Stimulated activated CD8-positive, alpha-beta memory T cell treated with anti-CD3 and anti-CD28 coated beads, Interleukin-2, amount 100 ng/mL, for 48 hours (primary cell): ENCODE measurements around the gene TMPRSS2.
"Not testable (repeated sequence)": the region's sequence is repeated elsewhere in the genome, so short reads cannot be mapped to it uniquely, and the experiment has no call there.

ENCODE experiments used
- DNase-seq, 2 donors: peaks; one replicate each; pipeline ENCODE4 v3.0.0-alpha.2; 2020; ENCODE audit warnings: low read depth in 2 of 2

TMPRSS2 gene

DNA sequence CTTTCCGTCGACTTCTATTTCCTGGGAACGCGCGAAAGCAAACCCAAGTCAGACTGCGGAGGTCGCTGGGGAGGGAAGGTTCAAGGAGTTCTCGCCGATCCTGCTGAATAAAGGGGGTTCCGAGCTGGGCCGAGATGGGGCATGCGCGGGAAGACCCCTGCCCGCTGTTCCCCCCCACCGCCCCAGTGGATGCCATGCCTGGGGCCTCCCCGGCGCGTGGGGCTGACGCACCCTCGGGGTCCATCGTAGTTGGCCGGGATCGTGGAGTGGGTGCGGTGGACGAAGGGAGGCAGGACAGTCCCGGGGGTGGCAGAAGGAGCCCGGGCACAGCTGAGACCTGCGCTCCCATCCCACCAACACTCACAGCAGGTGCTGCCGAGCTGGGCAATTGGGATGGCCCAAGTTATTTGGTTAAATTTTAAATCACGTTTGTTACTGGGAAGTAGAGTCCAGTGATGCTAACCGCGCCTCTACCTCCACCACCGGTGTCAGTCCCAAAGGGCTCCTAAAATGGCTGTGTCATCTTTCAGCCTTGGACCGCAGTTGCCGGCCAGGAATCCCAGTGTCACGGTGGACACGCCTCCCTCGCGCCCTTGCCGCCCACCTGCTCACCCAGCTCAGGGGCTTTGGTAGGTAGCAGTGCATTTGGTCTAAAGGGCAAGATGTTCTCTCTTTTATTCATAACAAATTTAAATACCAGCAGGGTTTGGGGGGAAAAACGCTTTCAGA, 81.1 kb downstream of the TMPRSS2 start:
- no peak for DNase-seq

DNA sequence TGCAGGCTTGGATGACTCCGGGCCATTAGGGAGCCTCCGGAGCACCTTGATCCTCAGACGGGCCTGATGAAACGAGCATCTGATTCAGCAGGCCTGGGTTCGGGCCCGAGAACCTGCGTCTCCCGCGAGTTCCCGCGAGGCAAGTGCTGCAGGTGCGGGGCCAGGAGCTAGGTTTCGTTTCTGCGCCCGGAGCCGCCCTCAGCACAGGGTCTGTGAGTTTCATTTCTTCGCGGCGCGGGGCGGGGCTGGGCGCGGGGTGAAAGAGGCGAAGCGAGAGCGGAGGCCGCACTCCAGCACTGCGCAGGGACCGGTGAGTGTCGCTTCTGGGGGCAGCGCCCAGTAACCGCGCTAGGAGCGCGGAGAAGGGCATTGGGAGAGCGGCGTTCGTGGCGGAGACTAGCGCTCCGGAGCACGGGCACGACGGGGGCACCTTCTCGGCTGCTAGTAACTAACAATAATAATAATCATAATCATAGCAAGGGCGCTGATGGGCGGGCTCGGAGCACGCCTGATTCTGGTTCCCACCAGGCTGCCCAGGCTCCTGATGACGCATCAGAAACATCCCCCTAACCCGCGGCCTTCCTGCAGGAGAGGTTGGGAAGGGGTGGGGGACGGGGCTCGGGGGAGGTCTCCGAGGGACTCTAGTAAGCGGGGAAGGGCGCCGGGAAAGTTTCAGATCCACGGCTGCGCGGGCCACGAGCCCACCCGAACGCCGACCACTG, 81.8 kb downstream of the TMPRSS2 start, which contains the start of gene MX1:
Gene MX1 (plus strand): TSS at position 286 of the 722 bp plus-strand sequence. CDS start 5,832 bp downstream, outside the sequence.
- DNase-seq, result peak; percentile 61 to 73

DNA sequence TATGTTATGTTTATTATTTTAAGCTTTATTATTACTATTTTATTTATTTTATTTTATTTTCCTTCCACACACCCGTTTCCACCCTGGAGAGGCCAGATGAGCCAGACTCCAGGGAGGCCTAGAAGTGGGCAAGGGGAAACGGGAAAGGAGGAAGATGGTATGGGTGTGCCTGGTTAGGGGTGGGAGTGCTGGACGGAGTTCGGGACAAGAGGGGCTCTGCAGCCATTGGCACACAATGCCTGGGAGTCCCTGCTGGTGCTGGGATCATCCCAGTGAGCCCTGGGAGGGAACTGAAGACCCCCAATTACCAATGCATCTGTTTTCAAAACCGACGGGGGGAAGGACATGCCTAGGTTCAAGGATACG, 82.4 kb downstream of the TMPRSS2 start:
- DNase-seq, result no peak

DNA sequence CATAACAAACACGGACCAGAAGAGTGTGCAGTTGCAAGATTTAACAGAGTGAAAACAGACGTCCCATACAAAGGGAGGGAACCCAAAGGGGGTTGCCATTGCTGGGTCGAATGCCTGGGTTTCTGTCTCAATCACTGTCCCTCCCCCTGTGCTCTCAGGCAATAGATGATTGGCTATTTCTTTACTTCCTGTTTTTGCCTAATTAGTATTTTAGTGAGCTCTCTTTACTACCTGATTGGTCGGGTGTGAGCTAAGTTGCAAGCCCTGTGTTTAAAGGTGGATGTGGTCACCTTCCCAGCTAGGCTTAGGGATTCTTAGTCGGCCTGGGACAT, 84.7 kb downstream of the TMPRSS2 start:
- DNase-seq, result not testable (repeated sequence)

- DNase-seq, result no peak
Measured at GRCh38 chr21:41422546-41423304, 85.2 kb downstream of the TMPRSS2 start.

- not testable (repeated sequence) for DNase-seq
Measured at GRCh38 chr21:41420998-41421397, 87.0 kb downstream of the TMPRSS2 start.

- DNase-seq, result peak; percentile 25 to 35
Measured at GRCh38 chr21:41419921-41420862, 87.8 kb downstream of the TMPRSS2 start.

DNA sequence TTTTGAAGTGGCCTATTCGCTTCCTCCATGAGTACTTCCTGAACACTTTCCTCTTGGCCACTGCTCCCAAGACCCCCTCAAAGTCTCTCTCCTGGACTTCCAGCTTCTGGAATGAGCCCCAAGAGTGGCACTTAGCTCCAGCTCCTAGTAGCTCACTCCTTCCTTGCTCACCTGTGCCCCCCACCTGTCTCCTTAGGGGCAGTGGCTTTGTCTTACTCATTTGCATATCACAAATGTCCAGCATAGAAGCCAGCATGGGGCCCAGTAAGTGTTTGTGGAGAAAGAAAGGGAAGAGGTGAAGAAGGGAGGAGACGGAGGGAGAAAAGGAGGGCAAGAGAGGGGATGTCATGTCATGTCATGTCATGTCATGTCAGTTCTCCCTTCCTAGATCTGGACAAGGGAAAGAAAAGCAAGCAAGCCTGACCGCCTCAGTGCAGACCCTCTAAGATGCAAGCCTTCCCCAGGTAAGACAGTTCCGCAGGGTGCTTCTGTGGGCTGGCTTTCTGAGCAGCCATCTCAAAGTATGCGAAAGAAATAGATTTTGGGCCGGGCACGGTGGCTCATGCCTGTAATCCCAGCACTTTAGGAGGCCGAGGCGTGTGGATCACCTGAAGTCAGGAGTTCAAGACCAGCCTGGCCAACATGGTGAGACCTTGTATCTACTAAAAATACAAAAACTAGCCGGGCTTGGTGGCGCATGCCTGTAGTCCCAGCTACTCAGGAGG, 88.8 kb downstream of the TMPRSS2 start:
- DNase-seq, result no peak

GRCh38 chr21:41418393-41418792, 89.6 kb downstream of the TMPRSS2 start:
- DNase-seq, result no peak

GRCh38 chr21:41417505-41417904, 90.5 kb downstream of the TMPRSS2 start:
- not testable (repeated sequence) for DNase-seq
